ENCODE data around the gene LRP5. TPM values are rescaled to one million over a fixed set of nuclear protein-coding genes. Genes with fewer than 3 reads are reported as not detected.

The LRP5 gene
- total RNA-seq, 1 experiment from 2014 or later, result 129 TPM

- intact Hi-C loops (cut with micrococcal nuclease; ENCODE audit: unreplicated experiment), result no loop called here
Observed at GRCh38 chr11:68293708-68294107, 18.7 kb upstream of the LRP5 start.

GRCh38 chr11:68295271-68295670 is 17.1 kb upstream of the LRP5 start:
- Histone ChIP-seq H3K4me1 (replicated peaks; ENCODE audit: insufficient read depth) (peaks cover 3% of the 10 kb centered on the region; the same call in 1 of the 2 replicates), H3K27me3 (ENCODE audit: insufficient read depth, low read depth) (no peaks in the 10 kb centered on the region), H3K79me2 (ENCODE audit: low read depth) (no peaks in the 10 kb centered on the region), H3K4me3 (no peak overlapping the region), H3K27ac (no peak overlapping the region), H3K4me2 (no peak overlapping the region), H3K9me3 (ENCODE audit: insufficient read depth, low read depth) (no peaks in the 10 kb centered on the region), H4K20me1 (ENCODE audit: insufficient read depth) (no peaks in the 10 kb centered on the region), H3K9me2 (ENCODE audit: insufficient read depth) (no peaks in the 10 kb centered on the region), H2AFZ (no peak overlapping the region), H3K36me3 (ENCODE audit: low read depth) (no peaks in the 10 kb centered on the region), H3F3A (ENCODE audit: insufficient read depth, low read depth) (0 out of 2 replicates have a peak, but pooled peaks cover 3% of the 10 kb centered on the region)
- no TSS peak for BruUV-seq (replicated peaks)
- no peak for TF ChIP-seq EZH2 (IDR thresholded peaks at IDR 0.05; ENCODE audit: low read depth)
- no peak for TF ChIP-seq CTCF (conservative IDR thresholded peaks at IDR 0.05)
- POLR2A ChIA-PET (ENCODE audit: unreplicated experiment), result interaction anchor here (0.6 kb wide), 1 partner anchor 15 kb away, joined by 6 read pairs; no protein-coding TSS in a partner anchor
- intact Hi-C loops (cut with micrococcal nuclease; ENCODE audit: unreplicated experiment), result loop anchor here (5.0 kb wide), 1 partner anchor 88 kb away; no protein-coding TSS in a partner anchor
- no peak for DNase-seq
- CTCF ChIA-PET, result interaction anchor here (0.5 to 0.6 kb wide), 4 partner anchors 25 to 165 kb away, joined by 3 to 4 read pairs (median 3); partner anchors contain the start of gene PPP6R3

More at GRCh38 chr11:68293708-68294107, 18.7 kb upstream of the LRP5 start:
- Histone ChIP-seq H3K9me3 (ENCODE audit: insufficient read depth, low read depth) (peaks cover 3% of the 10 kb centered on the region; the same call in 1 of the 2 replicates), H3K4me1 (replicated peaks; ENCODE audit: insufficient read depth) (peaks cover 3% of the 10 kb centered on the region; the same call in 1 of the 2 replicates), H3K4me2 (no peak overlapping the region), H3F3A (ENCODE audit: insufficient read depth, low read depth) (0 out of 2 replicates have a peak, but pooled peaks cover 3% of the 10 kb centered on the region), H3K36me3 (ENCODE audit: low read depth) (no peaks in the 10 kb centered on the region), H3K9me2 (ENCODE audit: insufficient read depth) (no peaks in the 10 kb centered on the region), H3K4me3 (no peak overlapping the region), H4K20me1 (ENCODE audit: insufficient read depth) (no peaks in the 10 kb centered on the region), H3K79me2 (ENCODE audit: low read depth) (no peaks in the 10 kb centered on the region), H2AFZ (no peak overlapping the region), H3K27me3 (ENCODE audit: insufficient read depth, low read depth) (no peaks in the 10 kb centered on the region), H3K27ac (no peak overlapping the region)
- DNase-seq, result no peak
- TF ChIP-seq CTCF (conservative IDR thresholded peaks at IDR 0.05) (no peak), EZH2 (IDR thresholded peaks at IDR 0.05; ENCODE audit: low read depth) (no peak)
- CTCF ChIA-PET, result no interaction called here
- POLR2A ChIA-PET (ENCODE audit: unreplicated experiment), result no interaction called here
- BruUV-seq (replicated peaks), result no TSS peak

- H3K9me3 ChIP-seq (ENCODE audit: insufficient read depth, low read depth), result no peaks in the 10 kb centered on the region
- H3K9me2 ChIP-seq (ENCODE audit: insufficient read depth), result no peaks in the 10 kb centered on the region
- no peak for DNase-seq
- ChIA-PET POLR2A (ENCODE audit: unreplicated experiment) (interaction anchor here (0.6 kb wide), 1 partner anchor 14 kb away, joined by 6 read pairs; no protein-coding TSS in a partner anchor), CTCF (interaction anchor here (0.5 to 1.3 kb wide), 5 partner anchors 17 to 164 kb away, joined by 3 to 4 read pairs (median 3); partner anchors contain the start of gene PPP6R3)
- no peak for TF ChIP-seq CTCF (conservative IDR thresholded peaks at IDR 0.05)
- no peak for TF ChIP-seq EZH2 (IDR thresholded peaks at IDR 0.05; ENCODE audit: low read depth)
- intact Hi-C loops (cut with micrococcal nuclease; ENCODE audit: unreplicated experiment), result loop anchor here (5.0 kb wide), 1 partner anchor 89 kb away; no protein-coding TSS in a partner anchor
- no peak overlapping the region for H2AFZ ChIP-seq
- no peaks in the 10 kb centered on the region for H3K36me3 ChIP-seq (ENCODE audit: low read depth)
- H3F3A ChIP-seq (ENCODE audit: insufficient read depth, low read depth), result 0 out of 2 replicates have a peak, but pooled peaks cover 3% of the 10 kb centered on the region
- H3K79me2 ChIP-seq (ENCODE audit: low read depth), result no peaks in the 10 kb centered on the region
- no peak overlapping the region for H3K4me3 ChIP-seq
- H3K4me2 ChIP-seq, result no peak overlapping the region
- no peak overlapping the region for H3K27ac ChIP-seq
- H4K20me1 ChIP-seq (ENCODE audit: insufficient read depth), result no peaks in the 10 kb centered on the region
- no TSS peak for BruUV-seq (replicated peaks)
- no peaks in the 10 kb centered on the region for H3K27me3 ChIP-seq (ENCODE audit: insufficient read depth, low read depth)
- peaks cover 3% of the 10 kb centered on the region; the same call in 1 of the 2 replicates for H3K4me1 ChIP-seq (replicated peaks; ENCODE audit: insufficient read depth)
Observed at GRCh38 chr11:68295940-68296339, 16.5 kb upstream of the LRP5 start.
